Activated naive CD8-positive, alpha-beta T cell treated with anti-CD3 and anti-CD28 coated beads for 36 hours (primary cell): ENCODE data around the gene CEP131. TPM values are rescaled to one million over a fixed set of nuclear protein-coding genes. Genes with fewer than 3 reads are reported as not detected.

Experiments
- DNase-seq: peaks from one replicate; pipeline ENCODE4 v3.0.0; 2021
- H3K27ac Mint-ChIP-seq: one replicate; pipeline ENCODE4 v1.8.0; 2022; ENCODE audit warnings: mild to moderate bottlenecking, moderate library complexity, mixed read lengths
- H3K27me3 Mint-ChIP-seq: one replicate; pipeline ENCODE4 v1.8.0; 2022; ENCODE audit warnings: mild to moderate bottlenecking, mixed read lengths
- H3K36me3 Mint-ChIP-seq: one replicate; pipeline ENCODE4 v1.8.0; 2021; ENCODE audit warnings: mild to moderate bottlenecking, mixed read lengths
- H3K4me1 Mint-ChIP-seq: one replicate; pipeline ENCODE4 v1.8.0; 2021; ENCODE audit warnings: mixed read lengths
- H3K4me3 Mint-ChIP-seq: one replicate; pipeline ENCODE4 v1.8.0; 2022; ENCODE audit warnings: mild to moderate bottlenecking, moderate library complexity, mixed read lengths
- H3K9me3 Mint-ChIP-seq: one replicate; pipeline ENCODE4 v1.8.0; 2022; ENCODE audit warnings: mixed read lengths
- total RNA-seq, 2 experiments: library from RNA; stranded (reverse); gene quantifications; one replicate each; pipeline ENCODE4 v1.2.3, GENCODE V29; 2021

The CEP131 gene
- total RNA-seq, 2 experiments from 2014 or later, result 8.6 to 10.2 TPM

GRCh38 chr17:81245665-81246342, 23.0 kb upstream of the CEP131 start:
- no peak for DNase-seq
- Mint-ChIP-seq H3K4me3 (no peak overlapping the region), H3K27me3 (no peaks in the 10 kb centered on the region), H3K36me3 (peaks cover 19% of the 10 kb centered on the region), H3K4me1 (peaks cover 11% of the 10 kb centered on the region), H3K9me3 (no peaks in the 10 kb centered on the region), H3K27ac (no peak overlapping the region)

GRCh38 chr17:81245024-81245664, 22.4 kb upstream of the CEP131 start:
- Mint-ChIP-seq H3K4me1 (peaks cover 14% of the 10 kb centered on the region), H3K4me3 (no peak overlapping the region), H3K27me3 (no peaks in the 10 kb centered on the region), H3K27ac (no peak overlapping the region), H3K9me3 (no peaks in the 10 kb centered on the region), H3K36me3 (peaks cover 21% of the 10 kb centered on the region)
- no peak for DNase-seq

GRCh38 chr17:81244358-81245023, 21.7 kb upstream of the CEP131 start:
- Mint-ChIP-seq H3K27me3 (no peaks in the 10 kb centered on the region), H3K36me3 (peaks cover 26% of the 10 kb centered on the region), H3K4me3 (no peak overlapping the region), H3K9me3 (no peaks in the 10 kb centered on the region), H3K4me1 (peaks cover 16% of the 10 kb centered on the region), H3K27ac (peak overlapping the region; percentile 29)
- no peak for DNase-seq

GRCh38 chr17:81243333-81243664, 20.5 kb upstream of the CEP131 start:
- Mint-ChIP-seq H3K4me3 (no peak overlapping the region), H3K9me3 (no peaks in the 10 kb centered on the region), H3K27me3 (no peaks in the 10 kb centered on the region), H3K4me1 (peaks cover 16% of the 10 kb centered on the region), H3K27ac (peak overlapping the region; percentile 34), H3K36me3 (peaks cover 24% of the 10 kb centered on the region)
- DNase-seq, result no peak

- H3K4me3 Mint-ChIP-seq, result no peak overlapping the region
- H3K36me3 Mint-ChIP-seq, result peaks cover 24% of the 10 kb centered on the region
- no peaks in the 10 kb centered on the region for H3K9me3 Mint-ChIP-seq
- H3K4me1 Mint-ChIP-seq, result peaks cover 21% of the 10 kb centered on the region
- H3K27ac Mint-ChIP-seq, result peak overlapping the region; percentile 60
- DNase-seq, result no peak
- no peaks in the 10 kb centered on the region for H3K27me3 Mint-ChIP-seq
Measured at GRCh38 chr17:81242421-81243332, 19.9 kb upstream of the CEP131 start.

- no peaks in the 10 kb centered on the region for H3K9me3 Mint-ChIP-seq
- H3K4me3 Mint-ChIP-seq, result peak overlapping the region; percentile 55
- no peaks in the 10 kb centered on the region for H3K27me3 Mint-ChIP-seq
- H3K27ac Mint-ChIP-seq, result peak overlapping the region; percentile 60
- peak; percentile 72 for DNase-seq
- peaks cover 24% of the 10 kb centered on the region for H3K36me3 Mint-ChIP-seq
- peaks cover 27% of the 10 kb centered on the region for H3K4me1 Mint-ChIP-seq
Measured at GRCh38 chr17:81241648-81242420, 19.1 kb upstream of the CEP131 start.

- no peaks in the 10 kb centered on the region for H3K27me3 Mint-ChIP-seq
- DNase-seq, result no peak
- H3K4me1 Mint-ChIP-seq, result peaks cover 27% of the 10 kb centered on the region
- H3K36me3 Mint-ChIP-seq, result peaks cover 24% of the 10 kb centered on the region
- H3K9me3 Mint-ChIP-seq, result no peaks in the 10 kb centered on the region
- H3K27ac Mint-ChIP-seq, result peak overlapping the region; percentile 57
- H3K4me3 Mint-ChIP-seq, result peak overlapping the region; percentile 96
Measured at GRCh38 chr17:81241203-81241602, 18.4 kb upstream of the CEP131 start.

- H3K9me3 Mint-ChIP-seq, result no peaks in the 10 kb centered on the region
- H3K36me3 Mint-ChIP-seq, result peaks cover 24% of the 10 kb centered on the region
- no peaks in the 10 kb centered on the region for H3K27me3 Mint-ChIP-seq
- peak overlapping the region; percentile 55 for H3K27ac Mint-ChIP-seq
- peak overlapping the region; percentile 96 for H3K4me3 Mint-ChIP-seq
- peaks cover 27% of the 10 kb centered on the region for H3K4me1 Mint-ChIP-seq
- no peak for DNase-seq
Measured at GRCh38 chr17:81240761-81241160, 18.0 kb upstream of the CEP131 start.

GRCh38 chr17:81239714-81240555, 17.2 kb upstream of the CEP131 start:
- Mint-ChIP-seq H3K27ac (peak overlapping the region; percentile 96), H3K4me3 (peak overlapping the region; percentile 96), H3K27me3 (no peaks in the 10 kb centered on the region), H3K9me3 (no peaks in the 10 kb centered on the region), H3K4me1 (peaks cover 27% of the 10 kb centered on the region), H3K36me3 (peaks cover 24% of the 10 kb centered on the region)
- peak; percentile 66 for DNase-seq

GRCh38 chr17:81238815-81239713, 16.3 kb upstream of the CEP131 start, which contains the start of the genes NDUFAF8 and TEPSIN:
Gene NDUFAF8, plus strand, starts transcription at chr17:81239318. Its CDS starts 46 bp downstream, at chr17:81239364.
Gene TEPSIN, minus strand, starts transcription at chr17:81239055. Its CDS starts 22 bp downstream, at chr17:81239033.
- no peaks in the 10 kb centered on the region for H3K27me3 Mint-ChIP-seq
- H3K4me1 Mint-ChIP-seq, result peaks cover 27% of the 10 kb centered on the region
- peak within 1 kb of the TSS; percentile 96 for H3K27ac Mint-ChIP-seq
- peak; percentile 97 for DNase-seq
- peak within 1 kb of the TSS; percentile 96 for H3K4me3 Mint-ChIP-seq
- H3K36me3 Mint-ChIP-seq, result peaks cover 24% of the 10 kb centered on the region
- H3K9me3 Mint-ChIP-seq, result no peaks in the 10 kb centered on the region

GRCh38 chr17:81238490-81238814, 15.7 kb upstream of the CEP131 start:
- Mint-ChIP-seq H3K4me3 (peak overlapping the region; percentile 74), H3K27ac (no peak overlapping the region), H3K36me3 (peaks cover 24% of the 10 kb centered on the region), H3K27me3 (no peaks in the 10 kb centered on the region), H3K4me1 (peaks cover 27% of the 10 kb centered on the region), H3K9me3 (no peaks in the 10 kb centered on the region)
- no peak for DNase-seq

- Mint-ChIP-seq H3K4me3 (peak overlapping the region; percentile 74), H3K9me3 (no peaks in the 10 kb centered on the region), H3K27ac (no peak overlapping the region), H3K27me3 (no peaks in the 10 kb centered on the region), H3K36me3 (peaks cover 24% of the 10 kb centered on the region), H3K4me1 (peaks cover 27% of the 10 kb centered on the region)
- no peak for DNase-seq
Measured at GRCh38 chr17:81237591-81238489, 15.1 kb upstream of the CEP131 start.
